ENCODE data around the gene HLCS. TPM values are rescaled to one million over a fixed set of nuclear protein-coding genes. Genes with fewer than 3 reads are reported as not detected.

HLCS gene
- polyA plus RNA-seq, 1 of the 3 experiments (the other 2 are of a cell fraction), result 13.0 TPM

DNA sequence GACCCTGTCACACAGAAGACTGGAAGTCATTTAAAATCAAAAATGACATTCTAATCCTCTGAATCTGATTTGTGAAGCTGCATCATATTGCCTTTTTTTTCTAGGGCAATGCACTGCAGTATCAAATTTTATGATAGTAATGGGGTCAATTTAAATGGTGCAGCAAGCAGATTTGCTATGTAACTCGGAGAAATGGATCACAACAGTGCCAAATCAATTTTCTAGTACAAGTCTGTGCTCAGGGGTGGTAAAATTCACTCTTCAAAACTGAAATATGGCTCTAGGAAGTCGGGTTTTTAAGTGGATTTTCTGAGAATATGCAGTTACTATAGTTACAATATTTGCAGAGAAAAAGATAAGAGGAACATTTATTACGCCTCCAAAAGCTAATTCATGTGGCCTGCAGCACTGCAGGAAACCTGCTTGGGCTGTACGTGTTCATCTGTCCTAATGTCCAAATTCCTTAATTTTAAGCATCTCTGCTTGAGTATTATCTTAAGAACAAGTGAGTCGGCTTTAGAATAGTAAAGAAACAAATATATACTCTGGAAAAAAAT lies 31.5 kb downstream of the HLCS start:
- Histone ChIP-seq H3K27me3 (ENCODE audit: insufficient read depth) (no peaks in the 10 kb centered on the region), H3K9me2 (no peaks in the 10 kb centered on the region), H3K4me2 (no peak overlapping the region), H3K9ac (no peak overlapping the region), H3K9me3 (no peaks in the 10 kb centered on the region), H3K4me1 (ENCODE audit: control insufficient read depth in 1 of 2, insufficient read depth in 2 of 2, low read depth in 1 of 2, low read length in 1 of 2) (peaks cover 0 to 9% of the 10 kb centered on the region in 2 experiments; a peak in 3 of 4 replicates), H3K27ac (ENCODE audit: low read depth in 2 of 2, low read length in 1 of 2) (peak overlapping the region in 1 of 2 experiments; percentile 75; a peak in 2 of 4 replicates), H3F3A (replicated peaks; ENCODE audit: insufficient read depth) (no peaks in the 10 kb centered on the region), H2AFZ (ENCODE audit: low read depth) (no peak overlapping the region), H3K4me3 (ENCODE audit: low read depth in 2 of 2, low read length in 1 of 2) (no peak overlapping the region), H4K20me1 (ENCODE audit: insufficient read depth) (no peaks in the 10 kb centered on the region), H3K79me2 (ENCODE audit: insufficient read depth) (no peaks in the 10 kb centered on the region), H3K36me3 (replicated peaks in 1 of 2; ENCODE audit: control insufficient read depth in 1 of 2, insufficient read depth in 2 of 2, low read length in 1 of 2) (peaks cover 0 to 41% of the 10 kb centered on the region in 2 experiments)
- POLR2A ChIA-PET, result no interaction called here
- no peak for DNase-seq
- CTCF ChIA-PET, result interaction anchor here (0.8 to 1.5 kb wide), 3 partner anchors 42 to 430 kb away, joined by 3 read pairs; no protein-coding TSS in a partner anchor
- TF ChIP-seq, protein P1, sequence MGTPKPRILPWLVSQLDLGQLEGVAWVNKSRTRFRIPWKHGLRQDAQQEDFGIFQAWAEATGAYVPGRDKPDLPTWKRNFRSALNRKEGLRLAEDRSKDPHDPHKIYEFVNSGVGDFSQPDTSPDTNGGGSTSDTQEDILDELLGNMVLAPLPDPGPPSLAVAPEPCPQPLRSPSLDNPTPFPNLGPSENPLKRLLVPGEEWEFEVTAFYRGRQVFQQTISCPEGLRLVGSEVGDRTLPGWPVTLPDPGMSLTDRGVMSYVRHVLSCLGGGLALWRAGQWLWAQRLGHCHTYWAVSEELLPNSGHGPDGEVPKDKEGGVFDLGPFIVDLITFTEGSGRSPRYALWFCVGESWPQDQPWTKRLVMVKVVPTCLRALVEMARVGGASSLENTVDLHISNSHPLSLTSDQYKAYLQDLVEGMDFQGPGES (IDR thresholded peaks at IDR 0.05; ENCODE audit: low read depth, low read length), result no peak
- no peak for TF ChIP-seq RFX5 (IDR thresholded peaks at IDR 0.05; ENCODE audit: low read length)
- TF ChIP-seq FOXJ3 (CRISPR knock-in tag; IDR thresholded peaks at IDR 0.05), result no peak
- TF ChIP-seq TEAD4 (IDR thresholded peaks at IDR 0.05; ENCODE audit: borderline replicate concordance, insufficient read depth), result no peak
- no peak for TF ChIP-seq RCOR1 (IDR thresholded peaks at IDR 0.05; ENCODE audit: low read length)
- TF ChIP-seq, protein P2, sequence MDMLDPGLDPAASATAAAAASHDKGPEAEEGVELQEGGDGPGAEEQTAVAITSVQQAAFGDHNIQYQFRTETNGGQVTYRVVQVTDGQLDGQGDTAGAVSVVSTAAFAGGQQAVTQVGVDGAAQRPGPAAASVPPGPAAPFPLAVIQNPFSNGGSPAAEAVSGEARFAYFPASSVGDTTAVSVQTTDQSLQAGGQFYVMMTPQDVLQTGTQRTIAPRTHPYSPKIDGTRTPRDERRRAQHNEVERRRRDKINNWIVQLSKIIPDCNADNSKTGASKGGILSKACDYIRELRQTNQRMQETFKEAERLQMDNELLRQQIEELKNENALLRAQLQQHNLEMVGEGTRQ (IDR thresholded peaks at IDR 0.05; ENCODE audit: borderline replicate concordance, low read depth, low read length), result no peak
- TF ChIP-seq YY1 (IDR thresholded peaks at IDR 0.05; ENCODE audit: low read depth), result no peak
- TF ChIP-seq TAF1 (IDR thresholded peaks at IDR 0.05; ENCODE audit: borderline replicate concordance, low read depth, low read length), result no peak
- TF ChIP-seq MEF2A (IDR thresholded peaks at IDR 0.05; ENCODE audit: borderline replicate concordance, low read depth), result no peak
- TF ChIP-seq CHD2 (IDR thresholded peaks at IDR 0.05; ENCODE audit: low read length, partially characterized antibody), result no peak
- no peak for TF ChIP-seq EZH2phosphoT487 (IDR thresholded peaks at IDR 0.05; ENCODE audit: borderline replicate concordance, low read depth)
- no peak for TF ChIP-seq JUND (IDR thresholded peaks at IDR 0.05)
- WGBS (ENCODE audit: low lambda C conversion rate), result 54% methylated on average over 5 of the region's 5 CpGs

GRCh38 chr21:36932161-36932816 lies 34.2 kb downstream of the HLCS start:
- Histone ChIP-seq H3K4me3 (ENCODE audit: low read depth in 2 of 2, low read length in 1 of 2) (no peak overlapping the region), H3K27me3 (ENCODE audit: insufficient read depth) (no peaks in the 10 kb centered on the region), H3K9me3 (no peaks in the 10 kb centered on the region), H3K79me2 (ENCODE audit: insufficient read depth) (no peaks in the 10 kb centered on the region), H2AFZ (ENCODE audit: low read depth) (no peak overlapping the region), H3K9ac (no peak overlapping the region), H3K4me1 (ENCODE audit: control insufficient read depth in 1 of 2, insufficient read depth in 2 of 2, low read depth in 1 of 2, low read length in 1 of 2) (peaks cover 4 to 12% of the 10 kb centered on the region in 2 experiments; a peak in 3 of 4 replicates), H4K20me1 (ENCODE audit: insufficient read depth) (no peaks in the 10 kb centered on the region; the same call in 1 of the 2 replicates), H3F3A (replicated peaks; ENCODE audit: insufficient read depth) (peaks cover 9% of the 10 kb centered on the region), H3K27ac (ENCODE audit: low read depth in 2 of 2, low read length in 1 of 2) (no peak overlapping the region), H3K9me2 (no peaks in the 10 kb centered on the region), H3K36me3 (replicated peaks in 1 of 2; ENCODE audit: control insufficient read depth in 1 of 2, insufficient read depth in 2 of 2, low read length in 1 of 2) (peaks cover 0 to 28% of the 10 kb centered on the region in 2 experiments), H3K4me2 (no peak overlapping the region)
- POLR2A ChIA-PET, result no interaction called here
- CTCF ChIA-PET, result interaction anchor here (0.6 to 1.6 kb wide), 3 partner anchors 270 to 1996 kb away, joined by 3 to 7 read pairs (median 3); no protein-coding TSS in a partner anchor
- 91% methylated on average over 3 of the region's 3 CpGs for WGBS (ENCODE audit: low lambda C conversion rate)
- no peak for DNase-seq
- no peak for TF ChIP-seq NRF1 (IDR thresholded peaks at IDR 0.05; ENCODE audit: low read depth, low read length)
- no peak for TF ChIP-seq ELF1 (IDR thresholded peaks at IDR 0.05)
- TF ChIP-seq TAF1 (IDR thresholded peaks at IDR 0.05; ENCODE audit: borderline replicate concordance, low read depth, low read length), result no peak
- no peak for TF ChIP-seq SMC3 (IDR thresholded peaks at IDR 0.05; ENCODE audit: low read depth, low read length)
- TF ChIP-seq MXI1 (IDR thresholded peaks at IDR 0.05; ENCODE audit: low read depth, low read length), result no peak
- TF ChIP-seq, protein P1 (IDR thresholded peaks at IDR 0.05; ENCODE audit: low read depth, low read length), result no peak
- no peak for TF ChIP-seq SIN3A (IDR thresholded peaks at IDR 0.05; ENCODE audit: borderline replicate concordance, low read depth, low read length)
- TF ChIP-seq, protein P3, sequence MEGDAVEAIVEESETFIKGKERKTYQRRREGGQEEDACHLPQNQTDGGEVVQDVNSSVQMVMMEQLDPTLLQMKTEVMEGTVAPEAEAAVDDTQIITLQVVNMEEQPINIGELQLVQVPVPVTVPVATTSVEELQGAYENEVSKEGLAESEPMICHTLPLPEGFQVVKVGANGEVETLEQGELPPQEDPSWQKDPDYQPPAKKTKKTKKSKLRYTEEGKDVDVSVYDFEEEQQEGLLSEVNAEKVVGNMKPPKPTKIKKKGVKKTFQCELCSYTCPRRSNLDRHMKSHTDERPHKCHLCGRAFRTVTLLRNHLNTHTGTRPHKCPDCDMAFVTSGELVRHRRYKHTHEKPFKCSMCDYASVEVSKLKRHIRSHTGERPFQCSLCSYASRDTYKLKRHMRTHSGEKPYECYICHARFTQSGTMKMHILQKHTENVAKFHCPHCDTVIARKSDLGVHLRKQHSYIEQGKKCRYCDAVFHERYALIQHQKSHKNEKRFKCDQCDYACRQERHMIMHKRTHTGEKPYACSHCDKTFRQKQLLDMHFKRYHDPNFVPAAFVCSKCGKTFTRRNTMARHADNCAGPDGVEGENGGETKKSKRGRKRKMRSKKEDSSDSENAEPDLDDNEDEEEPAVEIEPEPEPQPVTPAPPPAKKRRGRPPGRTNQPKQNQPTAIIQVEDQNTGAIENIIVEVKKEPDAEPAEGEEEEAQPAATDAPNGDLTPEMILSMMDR (IDR thresholded peaks at IDR 0.05), result no peak
- TF ChIP-seq, protein P4, sequence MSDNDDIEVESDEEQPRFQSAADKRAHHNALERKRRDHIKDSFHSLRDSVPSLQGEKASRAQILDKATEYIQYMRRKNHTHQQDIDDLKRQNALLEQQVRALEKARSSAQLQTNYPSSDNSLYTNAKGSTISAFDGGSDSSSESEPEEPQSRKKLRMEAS (IDR thresholded peaks at IDR 0.05; ENCODE audit: low read depth), result no peak
- TF ChIP-seq JUND (IDR thresholded peaks at IDR 0.05), result no peak
